Panc1 (cell line): ENCODE results near the gene CYP51A1.

ENCODE experiments used
- TCF7L2 ChIP-seq: IDR thresholded peaks from 2 replicates; pipeline ENCODE4 v1.6.1; 2011; ENCODE audit warnings: mild to moderate bottlenecking, low read depth, low read length, inconsistent platforms
- TF ChIP-seq, protein P1 (sequence below): fragments of 450-650 bp; IDR thresholded peaks from 2 replicates; pipeline ENCODE4 v1.5.1; 2017; ENCODE audit warnings: mild to moderate bottlenecking

DNA sequence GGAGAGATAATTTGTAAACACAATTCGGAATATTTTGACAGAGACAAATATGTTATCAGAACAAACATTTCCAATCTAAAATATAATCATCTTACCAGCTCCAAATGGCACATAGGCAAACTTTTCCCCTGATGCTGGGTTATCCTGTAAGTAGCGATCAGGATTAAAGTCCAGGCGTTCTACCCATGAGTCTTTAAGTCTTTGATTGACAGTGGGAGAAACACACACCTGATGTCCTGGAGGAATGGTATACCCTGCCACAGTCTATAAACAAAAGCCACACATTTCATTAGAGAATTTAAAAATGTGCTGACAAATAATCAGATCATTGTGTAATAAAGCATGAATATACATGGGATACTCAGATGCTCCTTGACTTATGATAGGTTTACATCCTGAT lies 17.3 kb downstream of the CYP51A1 start:
- TF ChIP-seq, protein P1, sequence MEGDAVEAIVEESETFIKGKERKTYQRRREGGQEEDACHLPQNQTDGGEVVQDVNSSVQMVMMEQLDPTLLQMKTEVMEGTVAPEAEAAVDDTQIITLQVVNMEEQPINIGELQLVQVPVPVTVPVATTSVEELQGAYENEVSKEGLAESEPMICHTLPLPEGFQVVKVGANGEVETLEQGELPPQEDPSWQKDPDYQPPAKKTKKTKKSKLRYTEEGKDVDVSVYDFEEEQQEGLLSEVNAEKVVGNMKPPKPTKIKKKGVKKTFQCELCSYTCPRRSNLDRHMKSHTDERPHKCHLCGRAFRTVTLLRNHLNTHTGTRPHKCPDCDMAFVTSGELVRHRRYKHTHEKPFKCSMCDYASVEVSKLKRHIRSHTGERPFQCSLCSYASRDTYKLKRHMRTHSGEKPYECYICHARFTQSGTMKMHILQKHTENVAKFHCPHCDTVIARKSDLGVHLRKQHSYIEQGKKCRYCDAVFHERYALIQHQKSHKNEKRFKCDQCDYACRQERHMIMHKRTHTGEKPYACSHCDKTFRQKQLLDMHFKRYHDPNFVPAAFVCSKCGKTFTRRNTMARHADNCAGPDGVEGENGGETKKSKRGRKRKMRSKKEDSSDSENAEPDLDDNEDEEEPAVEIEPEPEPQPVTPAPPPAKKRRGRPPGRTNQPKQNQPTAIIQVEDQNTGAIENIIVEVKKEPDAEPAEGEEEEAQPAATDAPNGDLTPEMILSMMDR: no peak
- TF ChIP-seq TCF7L2: no peak
